KMS-11 (cell line): ENCODE measurements around the gene MAP3K20.
"Not testable (repeated sequence)": the region's sequence is repeated elsewhere in the genome, so short reads cannot be mapped to it uniquely, and the experiment has no call there.

Source experiments
- H2AFZ ChIP-seq: fragments of 200-600 bp; sonication (generic); 2 replicates; pipeline ENCODE4 v1.6.1; 2016; ENCODE audit warnings: antibody characterized with exemption, mixed run types, low read depth
- H3K27ac ChIP-seq: fragments of 200-600 bp; sonication (generic); 2 replicates; pipeline ENCODE4 v1.6.1; 2016; ENCODE audit warnings: mild to moderate bottlenecking, mixed run types
- H3K27me3 ChIP-seq: fragments of 200-600 bp; sonication (generic); 2 replicates; pipeline ENCODE4 v1.6.1; 2017; ENCODE audit warnings: mild to moderate bottlenecking, low read depth, mixed run types, moderate library complexity; ENCODE audit not compliant: insufficient read depth
- H3K36me3 ChIP-seq: fragments of 200-600 bp; sonication (generic); 2 replicates; pipeline ENCODE4 v1.6.1; 2017; ENCODE audit warnings: mild to moderate bottlenecking, mixed run types; ENCODE audit not compliant: insufficient read depth
- H3K4me1 ChIP-seq: fragments of 200-600 bp; sonication (generic); 2 replicates; pipeline ENCODE4 v1.6.1; 2016; ENCODE audit warnings: mild to moderate bottlenecking, low read depth, mixed run types; ENCODE audit not compliant: poor library complexity, severe bottlenecking
- H3K4me2 ChIP-seq: fragments of 200-600 bp; sonication (generic); 2 replicates; pipeline ENCODE4 v1.7.0; 2016; ENCODE audit warnings: mild to moderate bottlenecking, mixed run types
- H3K4me3 ChIP-seq: fragments of 200-600 bp; sonication (generic); IDR thresholded peaks from 2 replicates; pipeline ENCODE4 v1.6.1; 2017; ENCODE audit warnings: low read depth, low read length, mixed read lengths; ENCODE audit not compliant: insufficient read depth
- H3K79me2 ChIP-seq: fragments of 200-600 bp; sonication (generic); 2 replicates; pipeline ENCODE4 v1.6.1; 2016; ENCODE audit warnings: low read depth, mixed run types; ENCODE audit not compliant: insufficient read depth
- H3K9ac ChIP-seq: fragments of 200-600 bp; sonication (generic); 2 replicates; pipeline ENCODE4 v1.6.1; 2016; ENCODE audit warnings: mild to moderate bottlenecking, mixed run types
- H4K20me1 ChIP-seq: fragments of 200-600 bp; sonication (generic); 2 replicates; pipeline ENCODE4 v1.6.1; 2016; ENCODE audit warnings: mild to moderate bottlenecking, mixed run types; ENCODE audit not compliant: insufficient read depth
- TF ChIP-seq, protein P1 (sequence below): fragments of 200-600 bp; sonication (generic); conservative IDR thresholded peaks from 2 replicates; pipeline ENCODE4 v1.6.1; 2017; ENCODE audit warnings: low read depth, mild to moderate bottlenecking, antibody characterized with exemption, low read length, moderate library complexity, mixed read lengths

Gene MAP3K20

DNA sequence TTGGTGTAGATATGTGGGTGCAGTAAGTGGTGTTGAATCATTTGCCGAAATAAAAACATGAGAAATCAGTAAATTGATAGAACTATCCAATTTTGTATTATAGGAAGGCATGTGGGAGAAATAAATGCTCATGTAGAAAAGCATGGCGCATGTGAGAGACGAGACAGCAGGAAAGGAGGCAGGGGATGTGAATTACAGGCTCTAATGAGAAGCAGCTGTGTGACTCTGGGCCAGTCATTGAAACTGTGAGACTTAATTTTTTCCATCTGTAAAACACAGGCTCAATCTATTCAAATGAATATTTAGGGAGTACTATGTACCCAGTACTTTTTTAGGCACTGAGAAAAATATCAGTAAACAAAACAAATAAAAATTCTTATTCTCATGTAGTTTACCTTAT lies 42.6 kb upstream of the MAP3K20 start:
- Histone ChIP-seq H3K9ac (no peak overlapping the region), H3K36me3 (no peaks in the 10 kb centered on the region), H4K20me1 (no peaks in the 10 kb centered on the region), H3K27me3 (no peaks in the 10 kb centered on the region), H2AFZ (no peak overlapping the region), H3K27ac (no peak overlapping the region), H3K4me3 (no peak overlapping the region), H3K79me2 (no peaks in the 10 kb centered on the region), H3K4me2 (no peak overlapping the region), H3K4me1 (no peaks in the 10 kb centered on the region)
- TF ChIP-seq, protein P1, sequence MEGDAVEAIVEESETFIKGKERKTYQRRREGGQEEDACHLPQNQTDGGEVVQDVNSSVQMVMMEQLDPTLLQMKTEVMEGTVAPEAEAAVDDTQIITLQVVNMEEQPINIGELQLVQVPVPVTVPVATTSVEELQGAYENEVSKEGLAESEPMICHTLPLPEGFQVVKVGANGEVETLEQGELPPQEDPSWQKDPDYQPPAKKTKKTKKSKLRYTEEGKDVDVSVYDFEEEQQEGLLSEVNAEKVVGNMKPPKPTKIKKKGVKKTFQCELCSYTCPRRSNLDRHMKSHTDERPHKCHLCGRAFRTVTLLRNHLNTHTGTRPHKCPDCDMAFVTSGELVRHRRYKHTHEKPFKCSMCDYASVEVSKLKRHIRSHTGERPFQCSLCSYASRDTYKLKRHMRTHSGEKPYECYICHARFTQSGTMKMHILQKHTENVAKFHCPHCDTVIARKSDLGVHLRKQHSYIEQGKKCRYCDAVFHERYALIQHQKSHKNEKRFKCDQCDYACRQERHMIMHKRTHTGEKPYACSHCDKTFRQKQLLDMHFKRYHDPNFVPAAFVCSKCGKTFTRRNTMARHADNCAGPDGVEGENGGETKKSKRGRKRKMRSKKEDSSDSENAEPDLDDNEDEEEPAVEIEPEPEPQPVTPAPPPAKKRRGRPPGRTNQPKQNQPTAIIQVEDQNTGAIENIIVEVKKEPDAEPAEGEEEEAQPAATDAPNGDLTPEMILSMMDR = no peak

DNA sequence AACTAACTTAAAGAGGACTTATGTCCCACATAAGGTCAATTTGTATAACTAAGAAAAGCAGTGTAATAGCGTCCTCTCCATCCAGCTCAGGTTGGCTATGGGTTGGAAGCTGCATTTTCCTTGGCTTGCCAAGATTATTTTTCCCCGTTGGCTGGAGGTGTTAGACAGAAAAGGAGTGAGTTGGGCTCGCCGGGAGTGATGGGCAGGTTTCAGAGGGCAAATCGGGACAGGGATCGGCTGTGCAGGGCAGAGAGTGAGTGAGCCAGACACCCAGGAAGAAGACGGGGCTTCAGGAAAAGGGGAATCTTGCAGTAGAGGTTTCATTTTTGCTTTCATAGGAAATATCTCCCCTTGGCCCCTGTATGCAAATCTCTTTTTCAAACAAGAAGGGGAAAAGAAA lies 41.5 kb upstream of the MAP3K20 start:
- no peaks in the 10 kb centered on the region for H3K36me3 ChIP-seq
- H3K4me2 ChIP-seq = no peak overlapping the region
- no peaks in the 10 kb centered on the region for H3K79me2 ChIP-seq
- no peak overlapping the region for H2AFZ ChIP-seq
- no peaks in the 10 kb centered on the region for H3K4me1 ChIP-seq
- no peak overlapping the region for H3K4me3 ChIP-seq
- H3K9ac ChIP-seq = no peak overlapping the region
- TF ChIP-seq, protein P1 = no peak
- H4K20me1 ChIP-seq = no peaks in the 10 kb centered on the region
- no peaks in the 10 kb centered on the region for H3K27me3 ChIP-seq
- H3K27ac ChIP-seq = no peak overlapping the region

DNA sequence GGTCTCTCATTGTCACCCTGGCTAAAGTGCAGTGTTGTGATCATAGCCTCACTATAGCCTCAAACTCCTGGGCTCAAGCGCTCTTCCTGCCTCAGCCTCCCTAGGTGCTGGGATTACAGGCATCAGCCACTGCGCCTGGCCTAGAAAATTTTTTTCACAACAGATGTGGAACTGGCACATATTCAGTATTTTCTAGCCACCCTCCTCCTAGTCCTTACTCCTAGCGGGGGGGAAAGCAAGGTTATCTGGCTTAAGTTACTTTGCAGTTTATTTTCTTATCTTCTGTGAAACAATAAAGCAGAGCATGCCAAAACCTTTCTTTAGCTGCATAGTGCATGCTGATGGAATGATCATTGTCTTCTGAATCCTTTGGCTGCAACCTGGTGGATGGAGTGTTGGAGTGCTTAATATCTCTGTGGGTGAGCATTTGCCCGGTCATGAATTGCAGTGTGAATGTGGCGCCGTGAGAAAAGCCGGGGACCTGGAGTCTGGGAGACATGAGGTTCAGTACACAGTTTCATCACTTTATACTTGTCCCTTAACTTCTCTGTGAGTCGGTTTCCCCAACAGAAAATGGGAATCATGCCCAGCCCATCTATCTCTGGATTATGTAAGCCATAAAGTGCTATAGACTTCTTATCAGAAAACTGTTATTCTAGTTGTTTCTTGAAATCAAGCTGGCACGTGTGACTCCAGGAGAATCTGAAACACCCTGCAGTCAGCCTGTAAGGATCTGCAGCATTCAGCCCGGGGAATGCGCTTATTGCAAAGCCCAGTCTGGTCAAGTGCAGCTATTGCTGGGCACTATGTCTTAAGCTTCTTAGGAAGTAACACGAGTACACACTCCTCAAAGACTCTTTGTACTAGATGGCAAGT lies 38.2 kb upstream of the MAP3K20 start:
- Histone ChIP-seq H3K27me3 (no peaks in the 10 kb centered on the region), H3K36me3 (no peaks in the 10 kb centered on the region), H4K20me1 (no peaks in the 10 kb centered on the region), H3K79me2 (no peaks in the 10 kb centered on the region), H3K27ac (no peak overlapping the region), H3K9ac (no peak overlapping the region), H2AFZ (no peak overlapping the region), H3K4me3 (no peak overlapping the region), H3K4me2 (no peak overlapping the region), H3K4me1 (no peaks in the 10 kb centered on the region)
- TF ChIP-seq, protein P1 = no peak

DNA sequence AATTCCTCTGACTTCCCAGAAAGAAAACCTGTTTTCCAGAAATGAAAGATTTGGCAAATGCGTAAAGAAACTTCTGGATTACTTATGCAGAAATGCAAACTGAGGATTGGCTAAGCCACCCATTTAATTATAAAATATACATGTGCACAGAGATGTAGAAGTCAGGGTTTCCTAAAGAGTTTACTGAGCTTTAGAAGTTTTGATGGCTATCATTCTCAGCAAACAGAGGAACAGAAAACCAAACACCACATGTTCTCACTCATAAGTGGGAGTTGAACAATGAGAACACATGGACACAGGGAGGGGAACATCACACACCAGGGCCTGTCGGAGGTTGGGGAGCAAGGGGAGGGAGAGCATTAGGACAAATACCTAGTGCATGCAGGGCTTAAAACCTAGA lies 37.4 kb upstream of the MAP3K20 start:
- not testable (repeated sequence) for H4K20me1 ChIP-seq, H3K9ac ChIP-seq, H3K36me3 ChIP-seq, H3K79me2 ChIP-seq, H3K4me3 ChIP-seq, H3K4me1 ChIP-seq, H3K27me3 ChIP-seq, H3K27ac ChIP-seq, H2AFZ ChIP-seq, H3K4me2 ChIP-seq

DNA sequence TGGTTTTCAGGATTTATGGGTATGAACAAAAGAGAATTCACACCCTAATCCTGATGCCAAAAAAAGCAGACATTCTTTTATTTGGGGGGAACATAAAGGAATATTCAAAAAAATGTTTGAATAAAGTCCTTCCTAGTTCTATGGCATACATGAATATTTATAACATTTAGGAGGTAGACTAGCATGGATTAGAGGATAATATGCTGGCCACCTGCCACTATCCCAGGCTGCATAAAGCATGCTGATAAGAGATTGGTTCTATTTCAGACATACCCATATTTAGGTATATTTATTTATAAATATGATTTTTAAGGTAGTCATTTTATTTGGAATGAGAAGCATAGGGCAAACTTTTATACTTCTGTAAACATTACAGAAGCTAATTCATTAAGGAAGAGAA lies 34.9 kb upstream of the MAP3K20 start:
- TF ChIP-seq, protein P1 = no peak
- Histone ChIP-seq H3K36me3 (no peaks in the 10 kb centered on the region), H3K79me2 (no peaks in the 10 kb centered on the region), H3K27ac (no peak overlapping the region), H3K4me2 (no peak overlapping the region), H2AFZ (no peak overlapping the region), H3K4me3 (no peak overlapping the region), H3K27me3 (no peaks in the 10 kb centered on the region), H3K4me1 (no peaks in the 10 kb centered on the region), H4K20me1 (no peaks in the 10 kb centered on the region), H3K9ac (no peak overlapping the region)
